HG03520 (cell line): ENCODE data around the gene ARAF.

Experiments
- ATAC-seq: cut with Tn5 transposase; IDR thresholded peaks from one replicate; pipeline ENCODE4 v1.9.1; 2021; ENCODE audit warnings: mild to moderate bottlenecking, moderate library complexity; ENCODE audit not compliant: unreplicated experiment

The ARAF gene

GRCh38 chrX:47618923-47619485, 58.0 kb downstream of the ARAF start:
- ATAC-seq, result no peak

DNA sequence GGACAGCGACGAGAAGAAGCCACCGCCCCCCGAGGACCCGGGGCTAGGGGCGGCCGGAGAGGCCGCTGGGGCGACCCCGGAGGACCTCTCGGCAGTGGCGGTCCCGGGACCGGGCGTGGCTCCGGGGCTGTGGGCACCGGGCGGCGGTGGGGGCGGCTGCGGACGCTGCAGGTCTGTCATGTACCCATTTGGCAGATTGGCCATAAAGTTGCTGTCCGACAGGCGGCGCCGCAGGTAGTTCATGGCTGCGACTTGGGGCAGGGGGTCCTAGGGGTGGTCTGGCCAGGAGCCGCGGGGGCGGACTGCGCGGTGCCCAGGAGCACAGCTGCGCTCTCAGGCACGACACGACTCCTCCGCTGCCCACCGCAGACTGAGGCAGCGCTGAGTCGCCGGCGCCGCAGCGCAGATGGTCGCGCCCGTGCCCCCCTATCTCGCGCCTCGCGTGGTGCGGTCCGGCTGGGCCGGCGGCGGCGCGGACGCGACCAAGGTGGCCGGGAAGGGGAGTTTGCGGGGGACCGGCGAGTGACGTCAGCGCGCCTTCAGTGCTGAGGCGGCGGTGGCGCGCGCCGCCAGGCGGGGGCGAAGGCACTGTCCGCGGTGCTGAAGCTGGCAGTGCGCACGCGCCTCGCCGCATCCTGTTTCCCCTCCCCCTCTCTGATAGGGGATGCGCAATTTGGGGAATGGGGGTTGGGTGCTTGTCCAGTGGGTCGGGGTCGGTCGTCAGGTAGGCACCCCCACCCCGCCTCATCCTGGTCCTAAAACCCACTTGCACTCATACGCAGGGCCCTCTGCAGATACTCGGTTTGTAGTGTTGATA, 58.7 kb downstream of the ARAF start, which contains the start of gene SYN1:
Gene SYN1, minus strand, starts transcription at position 372 of the 817 bp plus-strand sequence. Its CDS starts 129 bp downstream, at position 243.
- ATAC-seq, result no peak

DNA sequence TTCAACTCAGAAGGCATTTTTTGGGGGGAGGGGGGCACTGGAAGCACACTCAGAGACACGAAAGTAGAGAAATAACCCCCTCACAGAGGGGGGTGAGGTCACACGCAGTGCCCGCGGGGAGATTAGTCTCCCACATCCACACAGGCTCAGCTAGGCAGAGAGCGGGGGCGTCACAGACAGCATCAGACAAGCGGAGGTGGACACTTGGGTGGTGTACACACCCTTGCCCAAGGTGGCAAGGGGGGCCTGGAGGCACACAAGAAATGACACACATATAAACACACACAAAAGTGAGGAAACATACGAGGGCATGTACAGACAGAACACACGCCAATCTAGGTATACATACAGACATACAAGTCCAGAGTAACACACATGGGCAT, 59.3 kb downstream of the ARAF start:
- ATAC-seq, result no peak
